Measurements from ENCODE around the gene SPATA4.
"Not testable (repeated sequence)": the region's sequence is repeated elsewhere in the genome, so short reads cannot be mapped to it uniquely, and the experiment has no call there.

The SPATA4 gene

GRCh38 chr4:176195184-176195978 lies at the start of gene SPATA4:
TSS of gene SPATA4 (minus strand) at chr4:176195585. CDS start at chr4:176195562, 23 bp downstream.
- DNase-seq, result peak; percentile 73

GRCh38 chr4:176242764-176243347 lies 47.5 kb upstream of the SPATA4 start:
- no peak for DNase-seq

- DNase-seq, result no peak
Measured at GRCh38 chr4:176241703-176242102, 46.3 kb upstream of the SPATA4 start.

- DNase-seq, result no peak
Measured at GRCh38 chr4:176238826-176239225, 43.4 kb upstream of the SPATA4 start.

- no peak for DNase-seq
Measured at GRCh38 chr4:176238157-176238610, 42.8 kb upstream of the SPATA4 start.

GRCh38 chr4:176236946-176237345 lies 41.6 kb upstream of the SPATA4 start:
- no peak for DNase-seq

GRCh38 chr4:176230836-176231235 lies 35.5 kb upstream of the SPATA4 start:
- peak; percentile 15 for DNase-seq

GRCh38 chr4:176229645-176230044 lies 34.3 kb upstream of the SPATA4 start:
- DNase-seq, result no peak

GRCh38 chr4:176226736-176227135 lies 31.4 kb upstream of the SPATA4 start:
- DNase-seq, result no peak

- DNase-seq, result no peak
Measured at GRCh38 chr4:176223561-176223960, 28.2 kb upstream of the SPATA4 start.

- no peak for DNase-seq
Measured at GRCh38 chr4:176222149-176222548, 26.8 kb upstream of the SPATA4 start.

GRCh38 chr4:176217510-176217909 lies 22.1 kb upstream of the SPATA4 start:
- DNase-seq, result no peak

- DNase-seq, result not testable (repeated sequence)
Measured at GRCh38 chr4:176212351-176212750, 17.0 kb upstream of the SPATA4 start.

GRCh38 chr4:176210579-176211296 lies 15.4 kb upstream of the SPATA4 start:
- no peak for DNase-seq

- DNase-seq, result peak; percentile 40
Measured at GRCh38 chr4:176210101-176210500, 14.7 kb upstream of the SPATA4 start.

GRCh38 chr4:176209535-176209934 lies 14.2 kb upstream of the SPATA4 start:
- no peak for DNase-seq

GRCh38 chr4:176207839-176208238 lies 12.5 kb upstream of the SPATA4 start:
- DNase-seq, result no peak

- DNase-seq, result no peak
Measured at GRCh38 chr4:176205299-176205698, 9.9 kb upstream of the SPATA4 start.

GRCh38 chr4:176198316-176198903 lies 3.0 kb upstream of the SPATA4 start:
- DNase-seq, result no peak

- DNase-seq, result no peak
Measured at GRCh38 chr4:176193938-176194337, 1.4 kb downstream of the SPATA4 start.

GRCh38 chr4:176193126-176193525 lies 2.3 kb downstream of the SPATA4 start:
- no peak for DNase-seq

GRCh38 chr4:176191974-176192373 lies 3.4 kb downstream of the SPATA4 start:
- DNase-seq, result no peak

Measured in NCI-H446 treated with DMSO at 0.1 percent for 48 hours (cell line).